HCT116 (cell line): ENCODE measurements around the gene UMOD. TPM values are rescaled to one million over a fixed set of nuclear protein-coding genes. Genes with fewer than 3 reads are reported as not detected.

Experiments used
- ATAC-seq: fragments of 200-7000 bp; cut with Tn5 transposase; 2 replicates; pipeline ENCODE4 v1.9.1; 2020; ENCODE audit warnings: mild to moderate bottlenecking, moderate library complexity
- BruUV-seq: library from RNA; stranded (reverse); fragments of 400-500 nt; replicated peaks from 2 replicates; lab custom pipeline; 2021; lab: Mats Ljungman, UMichigan
- CTCF ChIA-PET: fragments of 300-600 bp; sonication (Branson Sonifier 250); formaldehyde crosslinking; loops from one replicate; lab custom pipeline; 2021; ENCODE audit warnings: antibody characterized with exemption; lab: Charles Lee
- POLR2A ChIA-PET: fragments of 300-600, 350-600 bp; sonication (Branson Sonifier 250); formaldehyde crosslinking; loops from one replicate; lab custom pipeline; 2021; ENCODE audit warnings: antibody characterized with exemption; lab: Charles Lee
- RAD21 ChIA-PET, 2 experiments: fragments of 300-600 bp; sonication (Branson Sonifier 250); formaldehyde crosslinking; loops; one replicate each; lab custom pipeline; 2023; ENCODE audit warnings: low total read pairs in 2 of 2; ENCODE audit not compliant: uncharacterized antibody in 2 of 2, unreplicated experiment in 2 of 2, low non-redundant PET in 1 of 2; lab: Charles Lee
- DNase-seq: peaks from one replicate; pipeline ENCODE4 v3.0.0-alpha.2; 2010; ENCODE audit warnings: low read depth, low spot score
- H2AFZ ChIP-seq: fragments of 200-600 bp; shearing (Covaris generic), sonication (generic); 2 replicates; pipeline ENCODE4 v1.6.1; 2017; ENCODE audit warnings: low read depth, mixed run types, mixed read lengths, antibody characterized with exemption, low read length; ENCODE audit not compliant: poor library complexity, severe bottlenecking
- H3K27ac ChIP-seq: 2 replicates; pipeline ENCODE4 v1.5.1; 2012; ENCODE audit warnings: low read depth, low read length
- H3K27me3 ChIP-seq: fragments of 200-600 bp; sonication (generic); 2 replicates; pipeline ENCODE4 v1.6.1; 2016; ENCODE audit warnings: mixed run types, low read length, mixed read lengths; ENCODE audit not compliant: insufficient read depth
- H3K36me3 ChIP-seq, 2 experiments: fragments of 200-500 bp in 1 of 2; fragments of 200-600 bp in 1 of 2; sonication (Bioruptor generic) in 1 of 2; sonication (generic) in 1 of 2; 2 replicates each; pipeline versions ENCODE4 v1.5.1 to v1.6.1; 2014 to 2016; ENCODE audit warnings: low read length in 2 of 2, inconsistent platforms in 1 of 2, mixed read lengths in 1 of 2, mixed run types in 1 of 2; ENCODE audit not compliant: insufficient read depth in 2 of 2, control insufficient read depth in 1 of 2
- H3K4me1 ChIP-seq, 2 experiments: fragments of 200-600 bp in 1 of 2; sonication (generic) in 1 of 2; 2 replicates each; pipeline versions ENCODE4 v1.5.1 to v1.6.1; 2012 to 2017; ENCODE audit warnings: low read length in 2 of 2, inconsistent platforms in 1 of 2, mild to moderate bottlenecking in 1 of 2, mixed read lengths in 1 of 2, mixed run types in 1 of 2, moderate library complexity in 1 of 2; ENCODE audit not compliant: insufficient read depth in 2 of 2, control insufficient read depth in 1 of 2
- H3K4me2 ChIP-seq: fragments of 200-600 bp; sonication (generic); 2 replicates; pipeline ENCODE4 v1.6.1; 2017; ENCODE audit warnings: mixed run types, low read length, mixed read lengths
- H3K4me3 ChIP-seq, 2 experiments: fragments of 200-600 bp in 1 of 2; sonication (generic) in 1 of 2; replicated peaks in 1 of 2; 2 replicates each; pipeline ENCODE4 v1.5.1; 2011 to 2016; ENCODE audit warnings: low read length in 2 of 2, control low read depth in 1 of 2, low read depth in 1 of 2, mild to moderate bottlenecking in 1 of 2, mixed read lengths in 1 of 2, mixed run types in 1 of 2
- H3K79me2 ChIP-seq: fragments of 200-600 bp; sonication (generic); 2 replicates; pipeline ENCODE4 v1.6.1; 2017; ENCODE audit warnings: mild to moderate bottlenecking, mixed run types, low read length, moderate library complexity, mixed read lengths; ENCODE audit not compliant: insufficient read depth
- H3K9ac ChIP-seq: fragments of 200-600 bp; sonication (generic); 2 replicates; pipeline ENCODE4 v1.6.1; 2016; ENCODE audit warnings: low read length, mixed read lengths
- H3K9me2 ChIP-seq: fragments of 200-600 bp; sonication (generic), shearing (Covaris generic); 2 replicates; pipeline ENCODE4 v1.6.1; 2017; ENCODE audit warnings: mixed run types, mild to moderate bottlenecking, moderate library complexity; ENCODE audit not compliant: insufficient read depth
- H3K9me3 ChIP-seq, 2 experiments: fragments of 200-500 bp in 1 of 2; fragments of 200-600 bp in 1 of 2; sonication (Bioruptor generic) in 1 of 2; sonication (generic) in 1 of 2; 2 replicates each; pipeline ENCODE4 v1.6.1; 2014 to 2017; ENCODE audit warnings: low read length in 2 of 2, mixed read lengths in 2 of 2, inconsistent platforms in 1 of 2, low read depth in 1 of 2, mild to moderate bottlenecking in 1 of 2, mixed run types in 1 of 2, moderate library complexity in 1 of 2; ENCODE audit not compliant: control insufficient read depth in 1 of 2, insufficient read depth in 1 of 2
- H4K20me1 ChIP-seq: fragments of 200-600 bp; sonication (generic), shearing (Covaris generic); 2 replicates; pipeline ENCODE4 v1.6.1; 2017; ENCODE audit warnings: mixed run types, mild to moderate bottlenecking, moderate library complexity; ENCODE audit not compliant: insufficient read depth
- ATF3 ChIP-seq: IDR thresholded peaks from 2 replicates; pipeline ENCODE4 v1.6.1; 2012
- CTCF ChIP-seq, 3 experiments: fragments of 200-600 bp in 1 of 3; sonication (generic) in 1 of 3; IDR thresholded peaks in 2 of 3; conservative IDR thresholded peaks in 1 of 3; 2 replicates each; pipeline ENCODE4 v1.5.1; 2012 to 2017; ENCODE audit warnings: low read depth in 2 of 3, low read length in 2 of 3, antibody characterized with exemption in 1 of 3, borderline replicate concordance in 1 of 3, control low read depth in 1 of 3, mild to moderate bottlenecking in 1 of 3, mixed read lengths in 1 of 3, mixed run types in 1 of 3, moderate library complexity in 1 of 3; ENCODE audit not compliant: insufficient read depth in 1 of 3
- ELF1 ChIP-seq: IDR thresholded peaks from 2 replicates; pipeline ENCODE4 v1.6.1; 2012; ENCODE audit warnings: low read depth, borderline replicate concordance
- EZH2 ChIP-seq: fragments of 200-600 bp; sonication (generic); IDR thresholded peaks from 2 replicates; pipeline ENCODE4 v1.6.1; 2017; ENCODE audit warnings: antibody characterized with exemption, mixed run types
- EZH2phosphoT487 ChIP-seq: fragments of 200-600 bp; IDR thresholded peaks from 2 replicates; pipeline ENCODE4 v1.6.1; 2018; ENCODE audit warnings: antibody characterized with exemption, borderline replicate concordance
- FOSL1 ChIP-seq: IDR thresholded peaks from 2 replicates; pipeline ENCODE4 v1.6.1; 2012; ENCODE audit warnings: low read depth
- MAX ChIP-seq: IDR thresholded peaks from 2 replicates; pipeline ENCODE4 v1.6.1; 2012
- POLR2A ChIP-seq: IDR thresholded peaks from 2 replicates; pipeline ENCODE4 v1.7.0; 2011; ENCODE audit warnings: borderline replicate concordance; ENCODE audit not compliant: insufficient read depth, insufficient read length; ENCODE audit errors: extremely low read depth
- POLR2AphosphoS5 ChIP-seq: IDR thresholded peaks from 2 replicates; pipeline ENCODE4 v1.6.1; 2011; ENCODE audit warnings: mild to moderate bottlenecking, low read depth, low read length, moderate library complexity
- REST ChIP-seq: IDR thresholded peaks from 2 replicates; pipeline ENCODE4 v1.6.1; 2012; ENCODE audit warnings: low read depth
- SP1 ChIP-seq: IDR thresholded peaks from 2 replicates; pipeline ENCODE4 v1.6.1; 2012; ENCODE audit warnings: low read depth
- SRF ChIP-seq: IDR thresholded peaks from 2 replicates; pipeline ENCODE4 v1.6.1; 2012; ENCODE audit warnings: low read depth
- YY1 ChIP-seq: IDR thresholded peaks from 2 replicates; pipeline ENCODE4 v1.6.1; 2011; ENCODE audit warnings: low read length, low read depth, moderate library complexity, mild to moderate bottlenecking; ENCODE audit not compliant: insufficient replicate concordance; ENCODE audit errors: extremely low read depth
- intact Hi-C: fragments of 100-400 bp; cut with micrococcal nuclease; formaldehyde crosslinking; loops from 2 replicates; pipeline ENCODE4 v1.10.0; 2022
- total RNA-seq: library from RNA; stranded (reverse); gene quantifications from one replicate; pipeline ENCODE4 v1.2.1, GENCODE V29; 2021; ENCODE audit not compliant: unreplicated experiment

The UMOD gene
- total RNA-seq, 1 experiment from 2014 or later, result not detected

GRCh38 chr16:20334396-20334795, 18.1 kb downstream of the UMOD start:
- Histone ChIP-seq H4K20me1 (no peaks in the 10 kb centered on the region), H3K27ac (no peak overlapping the region), H3K79me2 (no peaks in the 10 kb centered on the region), H3K9ac (no peak overlapping the region), H3K36me3 (no peaks in the 10 kb centered on the region), H3K4me1 (no peaks in the 10 kb centered on the region), H3K4me3 (no peak overlapping the region), H2AFZ (no peak overlapping the region), H3K9me2 (no peaks in the 10 kb centered on the region), H3K4me2 (no peak overlapping the region), H3K9me3 (no peaks in the 10 kb centered on the region), H3K27me3 (peaks cover 32% of the 10 kb centered on the region)
- TF ChIP-seq CTCF (IDR thresholded peaks at IDR 0.05 in 2 of 3, conservative IDR thresholded peaks at IDR 0.05 in 1 of 3; ENCODE audit: borderline replicate concordance in 1 of 3, insufficient read depth in 1 of 3, low read depth in 2 of 3, low read length in 2 of 3) (no peak), FOSL1 (no peak), EZH2 (no peak), MAX (no peak), SRF (no peak), POLR2AphosphoS5 (no peak), EZH2phosphoT487 (no peak), REST (no peak), YY1 (no peak), ATF3 (no peak), POLR2A (no peak), SP1 (no peak), ELF1 (no peak)
- CTCF ChIA-PET, result no interaction called here
- BruUV-seq, result no TSS peak
- intact Hi-C loops, result no loop called here
- no peak for DNase-seq
- POLR2A ChIA-PET, result no interaction called here
- ATAC-seq, result no peak
- RAD21 ChIA-PET, result no interaction called here
